ENCODE results near the gene COBL. TPM values are rescaled to one million over a fixed set of nuclear protein-coding genes. Genes with fewer than 3 reads are reported as not detected.

The COBL gene
- total and polyA plus RNA-seq, 10 of the 15 experiments (the other 5 are each of a cell fraction or from before 2014, with no cell fraction given), result 0.21 TPM; not detected in 9

- TF ChIP-seq BRCA1 (IDR thresholded peaks at IDR 0.05; ENCODE audit: low read depth, low read length) (no peak), ZNF217 (IDR thresholded peaks at IDR 0.05) (no peak), POLR2AphosphoS2 (IDR thresholded peaks at IDR 0.05; ENCODE audit: low read depth, low read length) (no peak), YY1 (IDR thresholded peaks at IDR 0.05; ENCODE audit: low read depth, low read length) (no peak), PBX3 (IDR thresholded peaks at IDR 0.05; ENCODE audit: insufficient replicate concordance, low read depth, low read length) (no peak)
These were observed 158.4 kb downstream of the COBL start (continued) for GRCh38 chr7:51158211-51158610.

GRCh38 chr7:51154201-51154600 lies 162.4 kb downstream of the COBL start:
- DNase-seq (ENCODE audit: low read depth, low spot score) (no peak), FAIRE-seq (no peak), ATAC-seq (no peak)
- H3K9me3 ChIP-seq (replicated peaks; ENCODE audit: control insufficient read depth, insufficient read depth, low read length), result no peaks in the 10 kb centered on the region
- no peaks in the 10 kb centered on the region for H3K36me3 ChIP-seq (ENCODE audit: control insufficient read depth in 2 of 2, insufficient read depth in 2 of 2, low read length in 1 of 2)
- ChIA-PET RAD21 (ENCODE audit: unreplicated experiment) (no interaction called here), SMC1A (ENCODE audit: uncharacterized antibody, unreplicated experiment) (no interaction called here), CTCF (interaction anchor here (1.0 to 3.5 kb wide), 3 partner anchors 8 to 686 kb away, joined by 3 to 47 read pairs (median 7); no protein-coding TSS in a partner anchor), POLR2A (no interaction called here)
- no peaks in the 10 kb centered on the region for H4K20me1 ChIP-seq (ENCODE audit: control insufficient read depth, insufficient read depth)
- H3K4me1 ChIP-seq (ENCODE audit: control insufficient read depth, insufficient read depth, low read length), result no peaks in the 10 kb centered on the region
- in situ Hi-C loops (cut with MboI), result loop anchor here (10.0 kb wide), 2 partner anchors 689 to 949 kb away; no protein-coding TSS in a partner anchor
- H3K4me3 ChIP-seq, result no peak overlapping the region
- BruUV-seq (replicated peaks), result no TSS peak
- H3K9ac ChIP-seq (ENCODE audit: control insufficient read depth, insufficient read depth, low read length), result no peak overlapping the region
- no peak overlapping the region for H3K4me2 ChIP-seq (ENCODE audit: control insufficient read depth, insufficient read depth)
- no peak overlapping the region for H3K27ac ChIP-seq (ENCODE audit: control insufficient read depth, insufficient read depth)
- H2AFZ ChIP-seq (ENCODE audit: control insufficient read depth, low read depth, low read length), result no peak overlapping the region
- 38% methylated on average over 4 of the region's 4 CpGs for WGBS (ENCODE audit: insufficient coverage, insufficient replicate concordance, low lambda C conversion rate, missing lambda C conversion rate)
- peaks cover 0 to 3% of the 10 kb centered on the region in 2 experiments; a peak in 2 of 4 replicates for H3K27me3 ChIP-seq (replicated peaks in 1 of 2; ENCODE audit: control insufficient read depth in 2 of 2, insufficient read depth in 2 of 2, low read length in 1 of 2)
- no peaks in the 10 kb centered on the region for H3K79me2 ChIP-seq (ENCODE audit: control insufficient read depth, insufficient read depth, low read length)
- intact Hi-C loops (cut with micrococcal nuclease; ENCODE audit: unreplicated experiment), result no loop called here
- TF ChIP-seq CHD2 (IDR thresholded peaks at IDR 0.05; ENCODE audit: borderline replicate concordance, low read depth, low read length), result no peak
- TF ChIP-seq IKZF2 (IDR thresholded peaks at IDR 0.05), result no peak
- no peak for TF ChIP-seq HDAC6 (IDR thresholded peaks at IDR 0.05; ENCODE audit: unreplicated experiment)
- TF ChIP-seq RELA (IDR thresholded peaks at IDR 0.05; ENCODE audit: borderline replicate concordance, partially characterized antibody), result no peak
- no peak for TF ChIP-seq ZBTB11 (CRISPR knock-in tag; IDR thresholded peaks at IDR 0.05)
- TF ChIP-seq BACH1 (IDR thresholded peaks at IDR 0.05; ENCODE audit: borderline replicate concordance), result no peak
- TF ChIP-seq HCFC1 (IDR thresholded peaks at IDR 0.05; ENCODE audit: low read length), result no peak
- no peak for TF ChIP-seq CBX5 (IDR thresholded peaks at IDR 0.05; ENCODE audit: low read depth)
- no peak for TF ChIP-seq CTCF (IDR thresholded peaks at IDR 0.05 in 2 of 3, conservative IDR thresholded peaks at IDR 0.05 in 1 of 3; ENCODE audit: control insufficient read depth in 2 of 3, extremely low read depth in 1 of 3, insufficient read depth in 1 of 3, low read depth in 3 of 3, low read length in 3 of 3)
- no peak for TF ChIP-seq ZNF207 (IDR thresholded peaks at IDR 0.05; ENCODE audit: borderline replicate concordance)
- TF ChIP-seq STAT1 (conservative IDR thresholded peaks at IDR 0.05), result no peak
- no peak for TF ChIP-seq SP1 (IDR thresholded peaks at IDR 0.05; ENCODE audit: low read depth, low read length)

All from GM12878 (cell line).